Breast epithelium (tissue), 3 donors: ENCODE measurements around the gene C11orf52.

Source experiments
- POLR2A ChIP-seq: fragments of 450-650 bp; IDR thresholded peaks from one replicate; pipeline ENCODE4 v1.6.1; 2016; ENCODE audit warnings: antibody characterized with exemption, mild to moderate bottlenecking, moderate library complexity
- TF ChIP-seq, protein P1 (sequence below), 3 donors: fragments of 450-650 bp; IDR thresholded peaks; one replicate each; pipeline ENCODE4 v1.5.1; 2016 to 2017; ENCODE audit warnings: antibody characterized with exemption in 3 of 3, mild to moderate bottlenecking in 3 of 3, moderate library complexity in 3 of 3

DNA sequence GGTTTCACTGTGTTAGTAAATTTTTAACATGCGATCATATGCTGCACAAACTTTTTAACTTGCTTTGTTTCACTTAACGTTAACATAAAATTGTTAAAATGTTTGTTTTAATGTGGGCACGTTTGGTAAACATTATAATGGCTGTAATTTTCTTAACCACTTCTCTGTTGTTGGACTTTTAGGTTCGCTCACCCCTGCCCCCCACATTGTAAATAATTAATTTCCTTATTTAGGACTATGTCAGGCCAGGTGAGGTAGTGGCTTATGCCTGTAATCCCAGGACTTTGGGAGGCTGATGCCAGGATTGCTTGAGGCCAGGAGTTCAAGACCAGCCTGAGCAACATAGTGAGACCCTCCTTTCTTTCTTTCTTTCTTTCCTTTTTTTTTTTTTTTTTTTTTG lies 11.8 kb downstream of the C11orf52 start:
- TF ChIP-seq, protein P1, sequence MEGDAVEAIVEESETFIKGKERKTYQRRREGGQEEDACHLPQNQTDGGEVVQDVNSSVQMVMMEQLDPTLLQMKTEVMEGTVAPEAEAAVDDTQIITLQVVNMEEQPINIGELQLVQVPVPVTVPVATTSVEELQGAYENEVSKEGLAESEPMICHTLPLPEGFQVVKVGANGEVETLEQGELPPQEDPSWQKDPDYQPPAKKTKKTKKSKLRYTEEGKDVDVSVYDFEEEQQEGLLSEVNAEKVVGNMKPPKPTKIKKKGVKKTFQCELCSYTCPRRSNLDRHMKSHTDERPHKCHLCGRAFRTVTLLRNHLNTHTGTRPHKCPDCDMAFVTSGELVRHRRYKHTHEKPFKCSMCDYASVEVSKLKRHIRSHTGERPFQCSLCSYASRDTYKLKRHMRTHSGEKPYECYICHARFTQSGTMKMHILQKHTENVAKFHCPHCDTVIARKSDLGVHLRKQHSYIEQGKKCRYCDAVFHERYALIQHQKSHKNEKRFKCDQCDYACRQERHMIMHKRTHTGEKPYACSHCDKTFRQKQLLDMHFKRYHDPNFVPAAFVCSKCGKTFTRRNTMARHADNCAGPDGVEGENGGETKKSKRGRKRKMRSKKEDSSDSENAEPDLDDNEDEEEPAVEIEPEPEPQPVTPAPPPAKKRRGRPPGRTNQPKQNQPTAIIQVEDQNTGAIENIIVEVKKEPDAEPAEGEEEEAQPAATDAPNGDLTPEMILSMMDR (IDR thresholded peaks at IDR 0.05) = no peak
- no peak for TF ChIP-seq POLR2A
